Neural cell (in vitro differentiated cells): ENCODE results near the gene ITPR2. TPM values are rescaled to one million over a fixed set of nuclear protein-coding genes. Genes with fewer than 3 reads are reported as not detected.

Experiments
- H2AFZ ChIP-seq: fragments of 200-600, 300-800 bp; sonication (generic), shearing (Covaris generic); 2 replicates; pipeline ENCODE4 v1.6.0; 2014; ENCODE audit warnings: low read depth, mild to moderate bottlenecking, antibody characterized with exemption, low read length, moderate library complexity
- H3F3A ChIP-seq: fragments of 200-600 bp; shearing (Covaris generic); 2 replicates; pipeline ENCODE4 v1.6.1; 2016; ENCODE audit warnings: mild to moderate bottlenecking, moderate library complexity, mixed read lengths, antibody characterized with exemption, low read length; ENCODE audit not compliant: insufficient read depth, poor library complexity, severe bottlenecking
- H3K27ac ChIP-seq: fragments of 200-600, 300-800 bp; sonication (generic), shearing (Covaris generic); 2 replicates; pipeline ENCODE4 v1.5.1; 2014; ENCODE audit warnings: mild to moderate bottlenecking, low read length, moderate library complexity
- H3K27me3 ChIP-seq: fragments of 300-800, 200-600 bp; sonication (generic), shearing (Covaris generic); 2 replicates; pipeline ENCODE4 v1.6.0; 2014; ENCODE audit warnings: mild to moderate bottlenecking, low read depth, low read length, moderate library complexity; ENCODE audit not compliant: insufficient read depth
- H3K36me3 ChIP-seq: fragments of 300-800, 200-600 bp; sonication (generic), shearing (Covaris generic); 2 replicates; pipeline ENCODE4 v1.5.1; 2014; ENCODE audit warnings: mild to moderate bottlenecking, antibody characterized with exemption, low read length, moderate library complexity; ENCODE audit not compliant: insufficient read depth
- H3K4me2 ChIP-seq: fragments of 300-800, 200-600 bp; sonication (generic), shearing (Covaris generic); 2 replicates; pipeline ENCODE4 v1.6.0; 2014; ENCODE audit warnings: mild to moderate bottlenecking, low read length
- H3K4me3 ChIP-seq: fragments of 300-800, 200-600 bp; sonication (generic), shearing (Covaris generic); 2 replicates; pipeline ENCODE4 v1.5.1; 2014; ENCODE audit warnings: mild to moderate bottlenecking, low read length, moderate library complexity
- H3K79me2 ChIP-seq: fragments of 200-600 bp; shearing (Covaris generic); replicated peaks from 2 replicates; pipeline ENCODE4 v1.6.0; 2014; ENCODE audit warnings: mild to moderate bottlenecking, low read length, moderate library complexity; ENCODE audit not compliant: insufficient read depth
- H3K9ac ChIP-seq: fragments of 300-800, 200-600 bp; sonication (generic), shearing (Covaris generic); 2 replicates; pipeline ENCODE4 v1.6.1; 2016; ENCODE audit warnings: mild to moderate bottlenecking, low read length, mixed read lengths
- H3K9me2 ChIP-seq: fragments of 200-600 bp; shearing (Covaris generic); 2 replicates; pipeline ENCODE4 v1.6.1; 2016; ENCODE audit warnings: mild to moderate bottlenecking, low read length, mixed read lengths; ENCODE audit not compliant: insufficient read depth
- H3K9me3 ChIP-seq: fragments of 200-600, 300-800 bp; sonication (generic), shearing (Covaris generic); 2 replicates; pipeline ENCODE4 v1.6.1; 2016; ENCODE audit warnings: mild to moderate bottlenecking, mixed run types, low read length, moderate library complexity, mixed read lengths
- H4K20me1 ChIP-seq: fragments of 200-600 bp; shearing (Covaris generic); 2 replicates; pipeline ENCODE4 v1.6.1; 2016; ENCODE audit warnings: mild to moderate bottlenecking, mixed run types; ENCODE audit not compliant: insufficient read depth
- EP300 ChIP-seq: fragments of 450-650 bp; conservative IDR thresholded peaks from 2 replicates; pipeline ENCODE4 v1.6.1; 2014; ENCODE audit warnings: antibody characterized with exemption, mild to moderate bottlenecking, moderate library complexity; ENCODE audit not compliant: poor library complexity, severe bottlenecking
- EZH2 ChIP-seq: fragments of 200-600, 300-800 bp; shearing (Covaris generic), sonication (generic); IDR thresholded peaks from 2 replicates; pipeline ENCODE4 v1.6.1; 2014; ENCODE audit warnings: antibody characterized with exemption, low read length, borderline replicate concordance, mild to moderate bottlenecking; ENCODE audit not compliant: insufficient read depth, poor library complexity, severe bottlenecking
- MXI1 ChIP-seq: fragments of 450-650 bp; conservative IDR thresholded peaks from 2 replicates; pipeline ENCODE4 v1.6.1; 2014; ENCODE audit warnings: antibody characterized with exemption, mild to moderate bottlenecking; ENCODE audit not compliant: poor library complexity, severe bottlenecking
- POLR2AphosphoS5 ChIP-seq: IDR thresholded peaks from 2 replicates; pipeline ENCODE4 v1.6.1; 2012
- RAD21 ChIP-seq: fragments of 450-650 bp; conservative IDR thresholded peaks from 2 replicates; pipeline ENCODE4 v1.6.1; 2014; ENCODE audit warnings: antibody characterized with exemption, mild to moderate bottlenecking, moderate library complexity
- SMC3 ChIP-seq: fragments of 450-650 bp; conservative IDR thresholded peaks from 2 replicates; pipeline ENCODE4 v1.6.1; 2014; ENCODE audit warnings: antibody characterized with exemption, mild to moderate bottlenecking, moderate library complexity; ENCODE audit not compliant: poor library complexity
- TAF1 ChIP-seq: IDR thresholded peaks from 2 replicates; pipeline ENCODE4 v1.6.1; 2012; ENCODE audit warnings: low read depth
- polyA plus RNA-seq: library from polyadenylated mRNA; depleted of rRNA; stranded (reverse); fragments of >200 nt; gene quantifications from 2 replicates; pipeline ENCODE4 v1.2.3, GENCODE V29; 2014
- TF ChIP-seq, protein P1 (sequence below): fragments of 450-650 bp; IDR thresholded peaks from 2 replicates; pipeline ENCODE4 v1.5.1; 2014; ENCODE audit warnings: antibody characterized with exemption, mild to moderate bottlenecking, moderate library complexity; ENCODE audit not compliant: poor library complexity, severe bottlenecking
- TF ChIP-seq, protein P2 (sequence below): IDR thresholded peaks from 2 replicates; pipeline ENCODE4 v1.6.1; 2012; ENCODE audit warnings: borderline replicate concordance

The ITPR2 gene
- polyA plus RNA-seq, 1 donor from 2014 or later, result 2.0 TPM

DNA sequence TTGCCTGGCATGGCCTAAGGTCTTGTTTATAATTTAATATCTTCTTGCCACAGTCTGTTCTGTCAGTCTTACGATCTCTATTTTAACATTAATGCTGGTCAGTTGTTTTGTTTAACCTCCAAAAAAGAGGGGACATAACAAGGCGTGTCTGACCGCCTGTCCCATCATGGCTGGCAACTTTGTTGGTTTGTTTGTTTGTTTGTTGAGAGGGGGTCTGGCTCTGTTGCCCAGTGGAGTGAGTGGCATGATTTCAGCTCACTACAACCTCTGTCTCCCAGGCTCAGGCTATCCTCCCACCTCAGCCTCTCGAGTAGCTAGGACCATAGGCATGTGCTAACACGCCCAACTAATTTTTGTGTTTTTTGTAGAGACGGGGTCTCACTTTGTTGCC, 36.1 kb upstream of the ITPR2 start:
- Histone ChIP-seq H2AFZ (no peak overlapping the region), H3F3A (no peaks in the 10 kb centered on the region), H3K4me2 (no peak overlapping the region), H3K4me3 (no peak overlapping the region), H3K36me3 (no peaks in the 10 kb centered on the region), H3K9me3 (no peaks in the 10 kb centered on the region), H4K20me1 (no peaks in the 10 kb centered on the region), H3K79me2 (no peaks in the 10 kb centered on the region), H3K27ac (no peak overlapping the region), H3K9me2 (no peaks in the 10 kb centered on the region), H3K27me3 (no peaks in the 10 kb centered on the region), H3K9ac (no peak overlapping the region)
- TF ChIP-seq MXI1 (no peak), SMC3 (no peak), TAF1 (no peak)

DNA sequence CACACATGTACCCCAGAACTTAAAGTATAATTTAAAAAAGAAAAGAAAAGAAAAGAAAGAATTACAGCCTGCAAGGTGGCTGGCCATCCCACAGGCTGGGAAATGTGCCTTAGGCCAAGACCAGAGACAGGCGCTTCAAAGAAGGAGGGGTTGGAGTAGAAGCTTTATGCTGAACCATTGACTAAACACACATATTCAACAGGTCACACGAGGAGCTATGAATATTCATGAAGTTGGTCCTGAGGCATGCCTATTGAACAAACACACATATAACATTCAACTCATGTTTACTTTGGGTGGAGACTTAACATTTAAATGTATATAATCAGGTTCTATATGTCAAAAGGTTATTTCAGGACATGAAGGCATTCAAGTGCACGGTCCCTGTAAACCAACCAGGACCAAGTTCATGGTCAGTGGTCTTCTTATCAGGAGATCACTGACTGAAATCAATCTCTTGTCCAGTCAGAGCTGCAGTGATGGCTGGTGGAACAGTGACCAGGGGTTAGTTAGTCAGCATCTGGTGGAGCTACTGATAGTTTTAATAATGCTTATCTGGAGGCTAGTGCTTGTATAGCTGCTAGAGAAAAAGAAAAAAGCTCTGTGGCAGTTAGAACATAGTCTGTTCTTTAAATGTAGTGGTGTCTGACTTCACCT, 35.6 kb upstream of the ITPR2 start:
- H3K4me3 ChIP-seq, result no peak overlapping the region
- H3K36me3 ChIP-seq, result no peaks in the 10 kb centered on the region
- H3K4me2 ChIP-seq, result no peak overlapping the region
- TF ChIP-seq TAF1 (no peak), MXI1 (no peak), EZH2 (no peak), RAD21 (no peak), SMC3 (no peak), EP300 (no peak), POLR2AphosphoS5 (no peak)
- TF ChIP-seq, protein P1, sequence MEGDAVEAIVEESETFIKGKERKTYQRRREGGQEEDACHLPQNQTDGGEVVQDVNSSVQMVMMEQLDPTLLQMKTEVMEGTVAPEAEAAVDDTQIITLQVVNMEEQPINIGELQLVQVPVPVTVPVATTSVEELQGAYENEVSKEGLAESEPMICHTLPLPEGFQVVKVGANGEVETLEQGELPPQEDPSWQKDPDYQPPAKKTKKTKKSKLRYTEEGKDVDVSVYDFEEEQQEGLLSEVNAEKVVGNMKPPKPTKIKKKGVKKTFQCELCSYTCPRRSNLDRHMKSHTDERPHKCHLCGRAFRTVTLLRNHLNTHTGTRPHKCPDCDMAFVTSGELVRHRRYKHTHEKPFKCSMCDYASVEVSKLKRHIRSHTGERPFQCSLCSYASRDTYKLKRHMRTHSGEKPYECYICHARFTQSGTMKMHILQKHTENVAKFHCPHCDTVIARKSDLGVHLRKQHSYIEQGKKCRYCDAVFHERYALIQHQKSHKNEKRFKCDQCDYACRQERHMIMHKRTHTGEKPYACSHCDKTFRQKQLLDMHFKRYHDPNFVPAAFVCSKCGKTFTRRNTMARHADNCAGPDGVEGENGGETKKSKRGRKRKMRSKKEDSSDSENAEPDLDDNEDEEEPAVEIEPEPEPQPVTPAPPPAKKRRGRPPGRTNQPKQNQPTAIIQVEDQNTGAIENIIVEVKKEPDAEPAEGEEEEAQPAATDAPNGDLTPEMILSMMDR, result no peak
- TF ChIP-seq, protein P2, sequence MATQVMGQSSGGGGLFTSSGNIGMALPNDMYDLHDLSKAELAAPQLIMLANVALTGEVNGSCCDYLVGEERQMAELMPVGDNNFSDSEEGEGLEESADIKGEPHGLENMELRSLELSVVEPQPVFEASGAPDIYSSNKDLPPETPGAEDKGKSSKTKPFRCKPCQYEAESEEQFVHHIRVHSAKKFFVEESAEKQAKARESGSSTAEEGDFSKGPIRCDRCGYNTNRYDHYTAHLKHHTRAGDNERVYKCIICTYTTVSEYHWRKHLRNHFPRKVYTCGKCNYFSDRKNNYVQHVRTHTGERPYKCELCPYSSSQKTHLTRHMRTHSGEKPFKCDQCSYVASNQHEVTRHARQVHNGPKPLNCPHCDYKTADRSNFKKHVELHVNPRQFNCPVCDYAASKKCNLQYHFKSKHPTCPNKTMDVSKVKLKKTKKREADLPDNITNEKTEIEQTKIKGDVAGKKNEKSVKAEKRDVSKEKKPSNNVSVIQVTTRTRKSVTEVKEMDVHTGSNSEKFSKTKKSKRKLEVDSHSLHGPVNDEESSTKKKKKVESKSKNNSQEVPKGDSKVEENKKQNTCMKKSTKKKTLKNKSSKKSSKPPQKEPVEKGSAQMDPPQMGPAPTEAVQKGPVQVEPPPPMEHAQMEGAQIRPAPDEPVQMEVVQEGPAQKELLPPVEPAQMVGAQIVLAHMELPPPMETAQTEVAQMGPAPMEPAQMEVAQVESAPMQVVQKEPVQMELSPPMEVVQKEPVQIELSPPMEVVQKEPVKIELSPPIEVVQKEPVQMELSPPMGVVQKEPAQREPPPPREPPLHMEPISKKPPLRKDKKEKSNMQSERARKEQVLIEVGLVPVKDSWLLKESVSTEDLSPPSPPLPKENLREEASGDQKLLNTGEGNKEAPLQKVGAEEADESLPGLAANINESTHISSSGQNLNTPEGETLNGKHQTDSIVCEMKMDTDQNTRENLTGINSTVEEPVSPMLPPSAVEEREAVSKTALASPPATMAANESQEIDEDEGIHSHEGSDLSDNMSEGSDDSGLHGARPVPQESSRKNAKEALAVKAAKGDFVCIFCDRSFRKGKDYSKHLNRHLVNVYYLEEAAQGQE, result no peak
- no peaks in the 10 kb centered on the region for H4K20me1 ChIP-seq
- H3K9me2 ChIP-seq, result no peaks in the 10 kb centered on the region
- no peak overlapping the region for H3K27ac ChIP-seq
- no peaks in the 10 kb centered on the region for H3K79me2 ChIP-seq
- H3K9ac ChIP-seq, result no peak overlapping the region
- no peaks in the 10 kb centered on the region for H3K9me3 ChIP-seq
- no peaks in the 10 kb centered on the region for H3F3A ChIP-seq
- no peaks in the 10 kb centered on the region for H3K27me3 ChIP-seq
- no peak overlapping the region for H2AFZ ChIP-seq
